Measurements from ENCODE around the gene RIN1. TPM values are rescaled to one million over a fixed set of nuclear protein-coding genes. Genes with fewer than 3 reads are reported as not detected.

RIN1 gene
- total RNA-seq, 1 donor from 2014 or later: 8.2 TPM

DNA sequence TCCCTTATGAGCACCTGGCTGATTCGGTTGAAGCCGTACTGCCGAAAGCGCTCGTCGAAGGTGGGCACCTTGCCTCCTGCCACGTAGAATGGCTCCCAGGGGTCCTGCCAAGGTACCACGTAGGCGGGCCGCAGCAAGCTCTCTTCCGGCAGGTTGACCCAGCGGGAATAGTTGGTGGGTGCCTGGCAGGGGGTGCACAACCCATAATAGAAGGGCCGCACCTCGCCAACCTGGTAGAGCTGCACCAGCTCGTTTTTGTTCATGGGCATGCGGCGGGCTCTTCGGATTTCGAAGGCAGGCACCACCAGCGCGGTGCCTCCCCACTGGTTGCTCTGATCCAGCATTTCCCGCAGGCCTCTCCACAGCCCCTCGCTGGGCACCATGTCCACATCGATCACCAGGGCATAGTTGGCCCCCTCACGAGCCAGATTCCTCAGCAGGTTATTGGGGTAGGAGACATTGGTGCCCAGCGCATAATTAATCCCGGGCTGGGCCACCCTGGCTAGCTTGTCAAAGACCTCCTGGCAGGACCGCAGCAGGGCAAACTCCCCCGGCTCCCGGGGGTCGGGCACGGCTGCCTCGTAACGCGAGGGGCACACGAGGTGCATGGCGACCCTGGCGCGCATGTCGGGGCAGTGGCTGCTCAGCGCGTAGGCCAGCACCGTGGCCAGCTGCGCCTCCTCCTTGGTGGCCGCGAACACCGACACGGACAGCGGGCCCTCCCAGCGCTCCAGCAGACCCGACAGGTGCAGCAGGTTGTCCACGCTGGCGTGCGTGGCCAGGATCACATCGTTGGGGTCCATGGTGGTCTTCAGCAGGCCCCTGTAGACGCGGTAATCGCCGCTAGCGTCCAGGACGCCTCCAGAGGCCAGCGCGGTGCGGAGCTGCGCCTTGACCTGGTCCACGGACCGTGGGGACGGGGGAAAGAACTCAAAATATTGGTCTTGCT, 10.5 kb upstream of the RIN1 start:
- peaks cover 39% of the 10 kb centered on the region for H3K4me1 ChIP-seq
- ATAC-seq: peak; percentile 2 to 11
- peak overlapping the region; percentile 89 for H3K27ac ChIP-seq
- intact Hi-C loops (cut with DNase I): no loop called here
- H3K36me3 ChIP-seq: peaks cover 10% of the 10 kb centered on the region
- H3K4me3 ChIP-seq: peak overlapping the region; percentile 85
- H3K27me3 ChIP-seq (ENCODE audit: low read depth): no peaks in the 10 kb centered on the region
- no peak for TF ChIP-seq CTCF (IDR thresholded peaks at IDR 0.05)
- DNase-seq: no peak
- no peaks in the 10 kb centered on the region for H3K9me3 ChIP-seq

GRCh38 chr11:66345316-66345649, 9.0 kb upstream of the RIN1 start:
- H3K36me3 ChIP-seq: peaks cover 23% of the 10 kb centered on the region
- H3K27ac ChIP-seq: peak overlapping the region; percentile 89
- intact Hi-C loops (cut with DNase I): no loop called here
- peaks cover 39% of the 10 kb centered on the region for H3K4me1 ChIP-seq
- no peaks in the 10 kb centered on the region for H3K27me3 ChIP-seq (ENCODE audit: low read depth)
- no peak for TF ChIP-seq CTCF (IDR thresholded peaks at IDR 0.05)
- ATAC-seq (peak in 1 of 2 donors; percentile 18), DNase-seq (no peak)
- H3K9me3 ChIP-seq: no peaks in the 10 kb centered on the region
- H3K4me3 ChIP-seq: peak overlapping the region; percentile 85

GRCh38 chr11:66344550-66345315, 8.5 kb upstream of the RIN1 start, which contains the start of gene BRMS1:
Gene BRMS1 (minus strand): TSS chr11:66345104. CDS start chr11:66342234, 2,870 bp downstream.
- no peaks in the 10 kb centered on the region for H3K9me3 ChIP-seq
- H3K27me3 ChIP-seq (ENCODE audit: low read depth): no peaks in the 10 kb centered on the region
- ATAC-seq (peak; percentile 90 to 93), DNase-seq (peak; percentile 100)
- peaks cover 29% of the 10 kb centered on the region for H3K36me3 ChIP-seq
- TF ChIP-seq CTCF (IDR thresholded peaks at IDR 0.05): peak; percentile 30
- H3K4me1 ChIP-seq: peaks cover 39% of the 10 kb centered on the region
- H3K27ac ChIP-seq: peak within 1 kb of the TSS; percentile 89
- peak within 1 kb of the TSS; percentile 85 for H3K4me3 ChIP-seq
- intact Hi-C loops (cut with DNase I): no loop called here

- DNase-seq: peak; percentile 8
- TF ChIP-seq CTCF (IDR thresholded peaks at IDR 0.05): no peak
These were observed 6.9 kb upstream of the RIN1 start for GRCh38 chr11:66343176-66343575.

DNA sequence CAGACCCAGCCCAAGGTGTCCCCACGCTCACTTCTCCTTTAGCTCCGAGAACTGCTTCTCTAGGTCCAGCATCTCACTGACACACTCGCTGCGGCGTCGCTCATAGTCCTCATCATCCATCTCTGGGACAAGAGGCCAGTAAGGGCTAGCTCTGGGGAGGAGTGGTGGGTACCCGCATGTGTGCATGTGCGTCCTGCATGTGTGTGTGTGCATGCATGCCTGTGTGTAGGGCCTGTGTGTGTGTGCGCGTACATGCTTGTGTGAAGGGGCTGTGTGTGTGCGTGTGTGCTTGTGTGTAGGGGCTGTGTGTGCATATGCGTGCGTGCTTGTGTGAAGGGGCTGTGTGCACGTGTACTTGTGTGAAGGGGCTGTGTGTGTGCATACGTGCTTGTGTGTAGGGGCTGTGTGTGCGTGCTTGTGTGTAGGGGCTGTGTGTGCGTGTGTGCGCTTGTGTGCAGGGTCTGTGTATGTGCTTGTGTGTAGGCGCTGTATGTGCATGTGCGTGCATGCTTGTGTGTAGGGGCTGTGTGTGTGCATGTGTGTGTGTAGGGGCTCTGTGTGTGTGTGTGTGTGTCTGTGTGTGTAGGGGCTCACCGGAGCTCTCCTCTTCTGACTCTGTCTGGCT, 5.4 kb upstream of the RIN1 start:
- Histone ChIP-seq H3K36me3 (peaks cover 57% of the 10 kb centered on the region), H3K4me1 (peaks cover 39% of the 10 kb centered on the region), H3K9me3 (no peaks in the 10 kb centered on the region), H3K4me3 (no peak overlapping the region), H3K27me3 (ENCODE audit: low read depth) (no peaks in the 10 kb centered on the region), H3K27ac (no peak overlapping the region)
- no peak for TF ChIP-seq CTCF (IDR thresholded peaks at IDR 0.05)
- ATAC-seq: no peak
- intact Hi-C loops (cut with DNase I): no loop called here
- DNase-seq: peak; percentile 39

More at GRCh38 chr11:66343176-66343575, 6.9 kb upstream of the RIN1 start:
- intact Hi-C loops (cut with DNase I): no loop called here
- H3K9me3 ChIP-seq: no peaks in the 10 kb centered on the region
- peaks cover 44% of the 10 kb centered on the region for H3K36me3 ChIP-seq
- H3K4me1 ChIP-seq: peaks cover 39% of the 10 kb centered on the region
- no peak for ATAC-seq
- H3K27ac ChIP-seq: no peak overlapping the region
- H3K4me3 ChIP-seq: no peak overlapping the region
- H3K27me3 ChIP-seq (ENCODE audit: low read depth): no peaks in the 10 kb centered on the region

Measured in lower lobe of right lung (tissue), 2 donors.